Panc1 (cell line): Measurements from ENCODE around the gene ISLR. TPM values are rescaled to one million over a fixed set of nuclear protein-coding genes. Genes with fewer than 3 reads are reported as not detected.

Experiments used
- ATAC-seq: fragments of 200-7000 bp; cut with Tn5 transposase; 2 replicates; pipeline ENCODE4 v1.9.1; 2020; ENCODE audit warnings: mild to moderate bottlenecking, moderate library complexity
- BruUV-seq: library from RNA; stranded (reverse); fragments of 400-500 nt; replicated peaks from 2 replicates; lab custom pipeline; 2021; lab: Mats Ljungman, UMichigan
- CTCF ChIA-PET: fragments of 300-600 bp; sonication (Branson Sonifier 250); formaldehyde crosslinking; loops from one replicate; lab custom pipeline; 2022; ENCODE audit warnings: antibody characterized with exemption; lab: Charles Lee
- POLR2A ChIA-PET: fragments of 300-600 bp; sonication (Branson Sonifier 250); formaldehyde crosslinking; loops from one replicate; lab custom pipeline; 2022; ENCODE audit warnings: antibody characterized with exemption; lab: Charles Lee
- DNase-seq: peaks from one replicate; pipeline ENCODE4 v3.0.0-alpha.2; 2010; ENCODE audit warnings: low read depth, low spot score
- H3K27ac ChIP-seq: 2 replicates; pipeline ENCODE4 v1.5.1; 2011; ENCODE audit warnings: mild to moderate bottlenecking, low read length, inconsistent platforms
- H3K27me3 ChIP-seq: fragments of 200-500 bp; sonication (Bioruptor generic); 2 replicates; pipeline ENCODE4 v1.6.0; 2014; ENCODE audit warnings: low read length, inconsistent platforms; ENCODE audit not compliant: control insufficient read depth, insufficient read depth
- H3K36me3 ChIP-seq: fragments of 200-500 bp; sonication (Bioruptor generic); 2 replicates; pipeline ENCODE4 v1.5.1; 2014; ENCODE audit warnings: inconsistent platforms, mild to moderate bottlenecking, low read length, moderate library complexity; ENCODE audit not compliant: control insufficient read depth, insufficient read depth
- H3K4me1 ChIP-seq: 2 replicates; pipeline ENCODE4 v1.5.1; 2011; ENCODE audit warnings: inconsistent platforms, mild to moderate bottlenecking, low read length, moderate library complexity; ENCODE audit not compliant: control insufficient read depth, insufficient read depth
- H3K4me3 ChIP-seq, 2 experiments: 2 replicates each; pipeline ENCODE4 v1.5.1; 2011 to 2012; ENCODE audit warnings: low read depth in 2 of 2, low read length in 2 of 2, mild to moderate bottlenecking in 2 of 2, inconsistent platforms in 1 of 2, moderate library complexity in 1 of 2
- H3K9me3 ChIP-seq: fragments of 200-500 bp; sonication (Bioruptor generic); 2 replicates; pipeline ENCODE4 v1.5.1; 2014; ENCODE audit warnings: low read depth, mild to moderate bottlenecking, inconsistent platforms, low read length, moderate library complexity; ENCODE audit not compliant: control insufficient read depth, insufficient read depth
- POLR2AphosphoS5 ChIP-seq: IDR thresholded peaks from 2 replicates; pipeline ENCODE4 v1.6.1; 2012; ENCODE audit warnings: mild to moderate bottlenecking, low read depth, low read length, moderate library complexity
- SIN3A ChIP-seq: IDR thresholded peaks from 2 replicates; pipeline ENCODE4 v1.6.1; 2012; ENCODE audit warnings: low read depth, mild to moderate bottlenecking, low read length, moderate library complexity, borderline replicate concordance; ENCODE audit not compliant: insufficient read depth
- TCF7L2 ChIP-seq: IDR thresholded peaks from 2 replicates; pipeline ENCODE4 v1.6.1; 2011; ENCODE audit warnings: mild to moderate bottlenecking, low read depth, low read length, inconsistent platforms
- in situ Hi-C: cut with HindIII; loops from 2 replicates; pipeline ENCODE4 v1.10.0; 2016; ENCODE audit warnings: low sequenced_read_pairs, low pct_unique_long_range_greater_than_20kb
- intact Hi-C: fragments of 100-400 bp; cut with micrococcal nuclease; formaldehyde crosslinking; loops from one replicate; pipeline ENCODE4 v1.10.0; 2022; ENCODE audit not compliant: unreplicated experiment
- total RNA-seq: library from RNA; stranded (reverse); gene quantifications from one replicate; pipeline ENCODE4 v1.2.1, GENCODE V29; 2021; ENCODE audit not compliant: unreplicated experiment
- TF ChIP-seq, protein P1 (sequence below): fragments of 450-650 bp; IDR thresholded peaks from 2 replicates; pipeline ENCODE4 v1.5.1; 2017; ENCODE audit warnings: mild to moderate bottlenecking
- TF ChIP-seq, protein P2 (sequence below), 2 experiments: IDR thresholded peaks; 2 replicates each; pipeline ENCODE4 v1.6.1; 2011 to 2012; ENCODE audit warnings: low read depth in 2 of 2, control low read depth in 1 of 2, low read length in 1 of 2, mild to moderate bottlenecking in 1 of 2, moderate library complexity in 1 of 2; ENCODE audit not compliant: insufficient read depth in 1 of 2

Gene ISLR
- total RNA-seq, 1 experiment from 2014 or later, result 0.28 TPM

DNA sequence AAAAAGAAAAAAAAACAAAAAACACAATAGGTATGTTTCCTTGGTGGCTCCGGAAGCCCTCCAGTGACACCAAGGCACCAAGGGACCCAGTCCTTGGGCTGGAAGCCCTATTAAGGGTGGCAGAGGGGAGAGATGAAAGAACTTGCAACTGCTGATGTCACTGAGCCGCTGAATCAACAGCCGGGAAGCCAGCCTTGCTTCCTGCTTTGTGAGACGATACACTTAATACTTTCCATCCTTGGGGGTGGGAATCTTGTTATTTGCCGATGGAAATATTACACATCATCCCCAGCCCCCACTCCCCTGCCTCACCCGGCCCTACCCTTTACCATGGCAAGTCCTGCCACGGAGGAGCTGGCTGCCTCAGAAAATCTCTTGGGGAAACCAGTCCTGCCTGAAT lies 48.8 kb upstream of the ISLR start:
- no peak for ATAC-seq
- no TSS peak for BruUV-seq
- POLR2A ChIA-PET, result no interaction called here
- Histone ChIP-seq H3K4me1 (peaks cover 14% of the 10 kb centered on the region), H3K27me3 (peaks cover 9% of the 10 kb centered on the region), H3K4me3 (no peak overlapping the region), H3K27ac (no peak overlapping the region), H3K36me3 (no peaks in the 10 kb centered on the region), H3K9me3 (no peaks in the 10 kb centered on the region)
- no peak for DNase-seq
- TF ChIP-seq SIN3A (no peak), TCF7L2 (no peak), POLR2AphosphoS5 (no peak)
- TF ChIP-seq, protein P1, sequence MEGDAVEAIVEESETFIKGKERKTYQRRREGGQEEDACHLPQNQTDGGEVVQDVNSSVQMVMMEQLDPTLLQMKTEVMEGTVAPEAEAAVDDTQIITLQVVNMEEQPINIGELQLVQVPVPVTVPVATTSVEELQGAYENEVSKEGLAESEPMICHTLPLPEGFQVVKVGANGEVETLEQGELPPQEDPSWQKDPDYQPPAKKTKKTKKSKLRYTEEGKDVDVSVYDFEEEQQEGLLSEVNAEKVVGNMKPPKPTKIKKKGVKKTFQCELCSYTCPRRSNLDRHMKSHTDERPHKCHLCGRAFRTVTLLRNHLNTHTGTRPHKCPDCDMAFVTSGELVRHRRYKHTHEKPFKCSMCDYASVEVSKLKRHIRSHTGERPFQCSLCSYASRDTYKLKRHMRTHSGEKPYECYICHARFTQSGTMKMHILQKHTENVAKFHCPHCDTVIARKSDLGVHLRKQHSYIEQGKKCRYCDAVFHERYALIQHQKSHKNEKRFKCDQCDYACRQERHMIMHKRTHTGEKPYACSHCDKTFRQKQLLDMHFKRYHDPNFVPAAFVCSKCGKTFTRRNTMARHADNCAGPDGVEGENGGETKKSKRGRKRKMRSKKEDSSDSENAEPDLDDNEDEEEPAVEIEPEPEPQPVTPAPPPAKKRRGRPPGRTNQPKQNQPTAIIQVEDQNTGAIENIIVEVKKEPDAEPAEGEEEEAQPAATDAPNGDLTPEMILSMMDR, result no peak
- TF ChIP-seq, protein P2, sequence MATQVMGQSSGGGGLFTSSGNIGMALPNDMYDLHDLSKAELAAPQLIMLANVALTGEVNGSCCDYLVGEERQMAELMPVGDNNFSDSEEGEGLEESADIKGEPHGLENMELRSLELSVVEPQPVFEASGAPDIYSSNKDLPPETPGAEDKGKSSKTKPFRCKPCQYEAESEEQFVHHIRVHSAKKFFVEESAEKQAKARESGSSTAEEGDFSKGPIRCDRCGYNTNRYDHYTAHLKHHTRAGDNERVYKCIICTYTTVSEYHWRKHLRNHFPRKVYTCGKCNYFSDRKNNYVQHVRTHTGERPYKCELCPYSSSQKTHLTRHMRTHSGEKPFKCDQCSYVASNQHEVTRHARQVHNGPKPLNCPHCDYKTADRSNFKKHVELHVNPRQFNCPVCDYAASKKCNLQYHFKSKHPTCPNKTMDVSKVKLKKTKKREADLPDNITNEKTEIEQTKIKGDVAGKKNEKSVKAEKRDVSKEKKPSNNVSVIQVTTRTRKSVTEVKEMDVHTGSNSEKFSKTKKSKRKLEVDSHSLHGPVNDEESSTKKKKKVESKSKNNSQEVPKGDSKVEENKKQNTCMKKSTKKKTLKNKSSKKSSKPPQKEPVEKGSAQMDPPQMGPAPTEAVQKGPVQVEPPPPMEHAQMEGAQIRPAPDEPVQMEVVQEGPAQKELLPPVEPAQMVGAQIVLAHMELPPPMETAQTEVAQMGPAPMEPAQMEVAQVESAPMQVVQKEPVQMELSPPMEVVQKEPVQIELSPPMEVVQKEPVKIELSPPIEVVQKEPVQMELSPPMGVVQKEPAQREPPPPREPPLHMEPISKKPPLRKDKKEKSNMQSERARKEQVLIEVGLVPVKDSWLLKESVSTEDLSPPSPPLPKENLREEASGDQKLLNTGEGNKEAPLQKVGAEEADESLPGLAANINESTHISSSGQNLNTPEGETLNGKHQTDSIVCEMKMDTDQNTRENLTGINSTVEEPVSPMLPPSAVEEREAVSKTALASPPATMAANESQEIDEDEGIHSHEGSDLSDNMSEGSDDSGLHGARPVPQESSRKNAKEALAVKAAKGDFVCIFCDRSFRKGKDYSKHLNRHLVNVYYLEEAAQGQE (IDR thresholded peaks at IDR 0.05; ENCODE audit: insufficient read depth in 1 of 2, low read depth in 2 of 2, low read length in 1 of 2), result no peak
- in situ Hi-C loops (no loop called here), intact Hi-C loops (loop anchor here (5.0 kb wide), 1 partner anchor 72 kb away; no protein-coding TSS in a partner anchor)
- CTCF ChIA-PET, result interaction anchor here (1.4 kb wide), 1 partner anchor 183 kb away, joined by 8 read pairs; no protein-coding TSS in a partner anchor

DNA sequence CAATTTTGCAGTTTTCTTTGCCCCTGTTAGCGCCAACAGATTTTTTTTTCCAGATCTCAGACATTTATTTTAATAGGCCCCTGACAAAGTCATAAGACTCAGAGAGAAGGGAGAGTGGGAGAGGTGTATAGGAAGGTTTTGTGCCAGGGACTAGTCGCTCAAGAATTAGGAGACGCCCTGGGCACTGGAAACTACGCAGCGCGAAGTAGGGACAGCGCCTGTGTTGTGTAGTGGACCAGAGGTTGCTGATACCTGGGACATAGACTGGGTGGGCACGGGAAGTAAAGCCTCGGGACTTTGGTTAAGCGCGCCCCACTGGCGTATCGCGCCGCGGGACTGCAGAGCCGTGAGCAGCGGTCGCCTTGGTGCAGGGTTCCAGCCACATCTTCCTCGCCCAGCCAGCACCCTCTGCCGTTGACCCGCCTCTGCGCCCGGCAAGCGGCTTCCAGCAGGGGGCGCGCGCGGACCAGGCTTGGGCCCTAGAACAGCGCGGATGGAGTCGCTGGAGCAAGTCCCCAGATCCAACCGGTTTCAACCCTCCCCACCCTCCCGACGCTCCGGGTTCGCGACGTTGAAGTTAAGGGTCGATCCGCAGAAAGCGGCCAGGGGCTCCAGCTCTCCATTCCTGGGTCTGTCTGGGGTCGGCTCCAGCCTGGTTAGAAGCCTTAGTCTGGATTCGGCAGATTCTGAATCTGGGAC lies 46.1 kb upstream of the ISLR start:
- no TSS peak for BruUV-seq
- Histone ChIP-seq H3K27me3 (peaks cover 16% of the 10 kb centered on the region), H3K4me3 (peak overlapping the region; percentile 41 to 63), H3K27ac (no peak overlapping the region), H3K9me3 (no peaks in the 10 kb centered on the region), H3K36me3 (no peaks in the 10 kb centered on the region), H3K4me1 (peaks cover 14% of the 10 kb centered on the region)
- DNase-seq (peak; percentile 27), ATAC-seq (peak; percentile 96)
- in situ Hi-C loops (no loop called here), intact Hi-C loops (loop anchor here (5.0 kb wide), 1 partner anchor 75 kb away; no protein-coding TSS in a partner anchor)
- POLR2A ChIA-PET, result no interaction called here
- TF ChIP-seq SIN3A (0 out of 2 replicates have a peak, but pooled peaks have one; percentile 45), TCF7L2 (no peak), POLR2AphosphoS5 (no peak)
- TF ChIP-seq, protein P2 (IDR thresholded peaks at IDR 0.05; ENCODE audit: insufficient read depth in 1 of 2, low read depth in 2 of 2, low read length in 1 of 2), result peak in 1 of 2 experiments; percentile 43; a peak in 1 of 4 replicates
- TF ChIP-seq, protein P1, result peak; percentile 99
- CTCF ChIA-PET, result interaction anchor here (0.5 to 3.3 kb wide), 10 partner anchors 9 to 195 kb away, joined by 3 to 53 read pairs (median 4); no protein-coding TSS in a partner anchor
